Neural progenitor cell (in vitro differentiated cells): ENCODE data around the gene PITPNC1.

ENCODE experiments used
- EZH2 ChIP-seq: fragments of 200-600 bp; sonication (generic); IDR thresholded peaks from 2 replicates; pipeline ENCODE4 v1.6.1; 2017; ENCODE audit warnings: antibody characterized with exemption, mild to moderate bottlenecking, moderate library complexity
- EZH2phosphoT487 ChIP-seq: fragments of 200-600 bp; sonication (generic); IDR thresholded peaks from 2 replicates; pipeline ENCODE4 v1.6.1; 2017; ENCODE audit warnings: antibody characterized with exemption
- TF ChIP-seq, protein P1 (sequence below): fragments of 200-600 bp; sonication (generic); IDR thresholded peaks from 2 replicates; pipeline ENCODE4 v1.5.1; 2017; ENCODE audit warnings: antibody characterized with exemption, mild to moderate bottlenecking

DNA sequence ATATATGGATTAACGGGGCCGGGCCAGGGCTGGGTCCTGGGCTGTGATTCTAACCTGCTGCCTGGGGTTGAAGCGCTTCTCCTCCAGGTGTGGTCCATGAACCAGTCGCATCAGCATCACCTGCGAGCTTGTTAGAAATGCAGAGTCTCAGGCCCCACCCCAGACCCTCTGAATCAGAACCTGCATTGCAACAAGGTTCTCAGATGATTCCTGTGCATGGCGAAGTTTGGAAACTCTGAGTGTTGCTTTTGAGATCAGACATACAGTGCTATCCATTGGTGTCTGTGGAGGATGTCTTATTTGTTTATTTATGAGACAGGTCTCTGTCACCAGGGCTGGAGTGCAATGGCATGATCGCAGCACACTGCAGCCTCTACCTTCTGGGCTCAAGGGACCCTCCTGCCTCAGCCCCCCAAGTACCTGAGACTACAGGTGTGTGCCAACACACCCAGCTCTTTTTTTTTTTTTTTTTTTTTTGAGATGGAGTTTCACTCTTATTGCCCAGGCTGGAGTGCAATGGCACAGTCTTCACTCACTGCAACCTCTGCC, 99.8 kb downstream of the PITPNC1 start:
- TF ChIP-seq, protein P1, sequence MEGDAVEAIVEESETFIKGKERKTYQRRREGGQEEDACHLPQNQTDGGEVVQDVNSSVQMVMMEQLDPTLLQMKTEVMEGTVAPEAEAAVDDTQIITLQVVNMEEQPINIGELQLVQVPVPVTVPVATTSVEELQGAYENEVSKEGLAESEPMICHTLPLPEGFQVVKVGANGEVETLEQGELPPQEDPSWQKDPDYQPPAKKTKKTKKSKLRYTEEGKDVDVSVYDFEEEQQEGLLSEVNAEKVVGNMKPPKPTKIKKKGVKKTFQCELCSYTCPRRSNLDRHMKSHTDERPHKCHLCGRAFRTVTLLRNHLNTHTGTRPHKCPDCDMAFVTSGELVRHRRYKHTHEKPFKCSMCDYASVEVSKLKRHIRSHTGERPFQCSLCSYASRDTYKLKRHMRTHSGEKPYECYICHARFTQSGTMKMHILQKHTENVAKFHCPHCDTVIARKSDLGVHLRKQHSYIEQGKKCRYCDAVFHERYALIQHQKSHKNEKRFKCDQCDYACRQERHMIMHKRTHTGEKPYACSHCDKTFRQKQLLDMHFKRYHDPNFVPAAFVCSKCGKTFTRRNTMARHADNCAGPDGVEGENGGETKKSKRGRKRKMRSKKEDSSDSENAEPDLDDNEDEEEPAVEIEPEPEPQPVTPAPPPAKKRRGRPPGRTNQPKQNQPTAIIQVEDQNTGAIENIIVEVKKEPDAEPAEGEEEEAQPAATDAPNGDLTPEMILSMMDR: no peak
- TF ChIP-seq EZH2 (no peak), EZH2phosphoT487 (no peak)
